Epithelial cell of esophagus (primary cell): ENCODE data around the gene CBFA2T3.

Source experiments
- DNase-seq: peaks from one replicate; pipeline ENCODE4 v3.0.0; 2010; ENCODE audit warnings: low read depth
- H3K4me3 ChIP-seq: 2 replicates; pipeline ENCODE4 v1.5.1; 2011; ENCODE audit warnings: mild to moderate bottlenecking, low read length, control low read depth
- TF ChIP-seq, protein P1 (sequence below): IDR thresholded peaks from 2 replicates; pipeline ENCODE4 v1.5.1; 2011; ENCODE audit warnings: low read depth, mild to moderate bottlenecking, low read length, control low read depth, inconsistent platforms; ENCODE audit not compliant: insufficient read depth; ENCODE audit errors: missing control alignments

Gene CBFA2T3

DNA sequence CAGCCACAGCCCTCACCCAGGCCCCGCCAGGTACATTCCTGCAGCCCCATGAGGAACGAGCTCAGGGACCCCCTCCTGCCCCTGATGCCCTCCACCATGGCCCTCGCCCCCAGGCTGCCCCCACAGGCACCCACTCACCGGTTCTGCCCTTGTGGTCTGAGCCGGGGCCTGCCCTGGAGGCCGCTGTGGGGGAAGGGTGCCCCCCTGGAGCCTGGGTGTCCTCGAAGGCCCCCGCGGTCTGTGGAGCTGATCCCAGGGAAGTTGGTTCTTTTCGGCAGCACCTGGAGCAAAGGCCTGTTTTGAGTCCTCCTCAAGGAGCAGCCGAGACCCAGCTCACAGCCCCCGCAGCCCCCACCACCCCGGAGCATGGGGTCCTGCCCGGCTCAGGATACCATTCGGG lies 112.9 kb downstream of the CBFA2T3 start:
- DNase-seq: no peak
- no peak overlapping the region for H3K4me3 ChIP-seq
- TF ChIP-seq, protein P1, sequence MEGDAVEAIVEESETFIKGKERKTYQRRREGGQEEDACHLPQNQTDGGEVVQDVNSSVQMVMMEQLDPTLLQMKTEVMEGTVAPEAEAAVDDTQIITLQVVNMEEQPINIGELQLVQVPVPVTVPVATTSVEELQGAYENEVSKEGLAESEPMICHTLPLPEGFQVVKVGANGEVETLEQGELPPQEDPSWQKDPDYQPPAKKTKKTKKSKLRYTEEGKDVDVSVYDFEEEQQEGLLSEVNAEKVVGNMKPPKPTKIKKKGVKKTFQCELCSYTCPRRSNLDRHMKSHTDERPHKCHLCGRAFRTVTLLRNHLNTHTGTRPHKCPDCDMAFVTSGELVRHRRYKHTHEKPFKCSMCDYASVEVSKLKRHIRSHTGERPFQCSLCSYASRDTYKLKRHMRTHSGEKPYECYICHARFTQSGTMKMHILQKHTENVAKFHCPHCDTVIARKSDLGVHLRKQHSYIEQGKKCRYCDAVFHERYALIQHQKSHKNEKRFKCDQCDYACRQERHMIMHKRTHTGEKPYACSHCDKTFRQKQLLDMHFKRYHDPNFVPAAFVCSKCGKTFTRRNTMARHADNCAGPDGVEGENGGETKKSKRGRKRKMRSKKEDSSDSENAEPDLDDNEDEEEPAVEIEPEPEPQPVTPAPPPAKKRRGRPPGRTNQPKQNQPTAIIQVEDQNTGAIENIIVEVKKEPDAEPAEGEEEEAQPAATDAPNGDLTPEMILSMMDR: no peak

- no peak for DNase-seq
- H3K4me3 ChIP-seq: no peak overlapping the region
- TF ChIP-seq, protein P1: no peak
Observed at GRCh38 chr16:88863426-88863825, 113.6 kb downstream of the CBFA2T3 start.

DNA sequence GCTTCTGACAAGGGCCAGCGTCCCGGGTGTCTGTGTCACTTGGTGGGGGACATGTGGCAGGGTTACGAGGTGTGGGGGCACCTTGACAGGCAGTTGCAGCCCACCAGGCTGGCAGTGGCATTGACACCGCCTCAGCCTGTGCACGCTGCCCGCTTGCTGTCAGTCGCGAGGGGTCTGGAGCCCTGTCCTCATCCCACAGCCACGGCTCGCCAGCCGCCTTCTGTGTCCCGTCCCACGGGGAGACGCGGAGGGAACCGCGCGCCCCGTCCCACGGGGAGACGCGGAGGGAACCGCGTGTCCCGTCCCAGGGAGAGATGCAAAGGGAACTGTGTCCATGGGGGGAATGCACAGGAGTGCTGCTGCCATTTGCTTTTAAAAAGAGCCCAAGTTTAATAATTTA lies 114.0 kb downstream of the CBFA2T3 start:
- TF ChIP-seq, protein P1: no peak
- no peak for DNase-seq
- H3K4me3 ChIP-seq: no peak overlapping the region

DNA sequence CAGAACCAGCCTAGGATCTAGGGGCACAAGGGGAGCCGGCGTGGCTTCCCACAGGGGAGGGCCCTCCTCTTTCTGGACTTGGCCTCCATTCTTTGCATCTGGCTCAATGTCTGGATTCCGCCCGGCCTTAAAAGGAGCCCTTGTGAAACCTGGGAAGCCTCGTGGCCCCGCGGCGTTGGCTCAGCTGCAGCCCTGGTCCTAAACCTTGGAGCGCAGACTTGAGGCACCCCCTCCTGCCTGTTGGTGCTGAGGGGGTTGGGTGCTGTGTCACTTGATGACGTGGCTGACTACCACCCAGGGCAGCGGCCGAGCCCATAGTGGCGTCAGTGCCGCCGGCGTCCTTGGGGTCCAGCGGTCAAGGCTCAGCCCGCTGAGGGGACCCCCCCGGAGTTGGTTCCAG lies 115.6 kb downstream of the CBFA2T3 start:
- TF ChIP-seq, protein P1: no peak
- no peak for DNase-seq
- no peak overlapping the region for H3K4me3 ChIP-seq

- DNase-seq: no peak
- TF ChIP-seq, protein P1: no peak
- no peak overlapping the region for H3K4me3 ChIP-seq
Observed at GRCh38 chr16:88859381-88860091, 117.5 kb downstream of the CBFA2T3 start.

GRCh38 chr16:88857728-88858339 lies 119.2 kb downstream of the CBFA2T3 start:
- peak; percentile 82 for DNase-seq
- TF ChIP-seq, protein P1: peak; percentile 81
- H3K4me3 ChIP-seq: peak overlapping the region; percentile 98
